Measurements from ENCODE around the gene CDK18.

DNA sequence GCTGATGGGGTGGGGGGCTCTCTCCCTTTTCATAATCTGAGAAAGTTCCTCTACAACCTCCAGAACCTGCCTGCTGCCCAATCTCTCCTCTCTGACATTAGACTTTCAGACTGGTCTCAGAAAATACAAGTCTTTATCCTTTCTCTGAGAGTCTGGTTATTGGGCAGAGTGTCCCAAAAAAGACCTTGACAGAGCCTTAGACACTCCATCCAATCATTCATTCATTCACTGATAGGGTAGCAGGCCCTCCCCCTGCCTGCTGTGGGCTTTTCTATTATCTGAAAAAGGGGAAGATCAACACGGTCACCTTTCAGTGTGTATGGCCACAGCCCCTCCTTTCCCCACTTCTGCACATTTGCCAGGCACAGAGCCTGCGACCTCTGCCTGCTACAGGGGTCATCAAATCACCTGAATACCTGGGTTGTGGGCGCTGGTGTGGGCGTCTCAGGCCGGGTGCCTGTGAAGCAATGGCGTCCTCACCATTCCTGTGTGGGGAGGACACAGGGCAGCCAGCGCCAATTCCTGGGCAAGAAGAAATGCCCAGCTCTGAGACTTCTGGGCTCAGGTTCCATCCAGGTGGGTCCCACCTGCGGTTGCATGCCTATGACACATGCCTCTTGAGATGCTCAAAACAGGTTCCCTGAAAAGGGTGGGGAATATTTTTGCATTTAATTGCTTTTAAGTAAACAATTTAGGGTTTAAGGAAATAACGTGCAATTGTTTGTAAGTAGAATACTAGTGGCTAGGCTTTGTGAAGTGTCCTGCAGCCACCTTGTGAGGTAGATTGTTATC lies 74.5 kb downstream of the CDK18 start:
- TF ChIP-seq, protein P1, sequence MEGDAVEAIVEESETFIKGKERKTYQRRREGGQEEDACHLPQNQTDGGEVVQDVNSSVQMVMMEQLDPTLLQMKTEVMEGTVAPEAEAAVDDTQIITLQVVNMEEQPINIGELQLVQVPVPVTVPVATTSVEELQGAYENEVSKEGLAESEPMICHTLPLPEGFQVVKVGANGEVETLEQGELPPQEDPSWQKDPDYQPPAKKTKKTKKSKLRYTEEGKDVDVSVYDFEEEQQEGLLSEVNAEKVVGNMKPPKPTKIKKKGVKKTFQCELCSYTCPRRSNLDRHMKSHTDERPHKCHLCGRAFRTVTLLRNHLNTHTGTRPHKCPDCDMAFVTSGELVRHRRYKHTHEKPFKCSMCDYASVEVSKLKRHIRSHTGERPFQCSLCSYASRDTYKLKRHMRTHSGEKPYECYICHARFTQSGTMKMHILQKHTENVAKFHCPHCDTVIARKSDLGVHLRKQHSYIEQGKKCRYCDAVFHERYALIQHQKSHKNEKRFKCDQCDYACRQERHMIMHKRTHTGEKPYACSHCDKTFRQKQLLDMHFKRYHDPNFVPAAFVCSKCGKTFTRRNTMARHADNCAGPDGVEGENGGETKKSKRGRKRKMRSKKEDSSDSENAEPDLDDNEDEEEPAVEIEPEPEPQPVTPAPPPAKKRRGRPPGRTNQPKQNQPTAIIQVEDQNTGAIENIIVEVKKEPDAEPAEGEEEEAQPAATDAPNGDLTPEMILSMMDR (IDR thresholded peaks at IDR 0.05; ENCODE audit: insufficient read depth, low read depth, low read length), result no peak
- TF ChIP-seq EZH2 (IDR thresholded peaks at IDR 0.05; ENCODE audit: insufficient read depth, low read length), result no peak

Measured in astrocyte (in vitro differentiated cells and primary cell).